Esophagus squamous epithelium (tissue), 5 donors: ENCODE measurements around the gene UGP2. TPM values are rescaled to one million over a fixed set of nuclear protein-coding genes. Genes with fewer than 3 reads are reported as not detected.

Experiments used
- DNase-seq: peaks from one replicate; lab custom pipeline; 2025; lab: John Stamatoyannopoulos, UW
- H3K27ac ChIP-seq, 4 donors: fragments of 200-600 bp; sonication (generic); one replicate each; pipeline ENCODE4 v1.5.1; 2016 to 2019; ENCODE audit warnings: mild to moderate bottlenecking in 1 of 4
- H3K27me3 ChIP-seq, 4 donors: fragments of 200-600 bp; sonication (generic); 1 replicate in 3 of 4; 2 replicates in 1 of 4; pipeline versions ENCODE4 v1.5.1 to v1.6.0; 2017 to 2021; ENCODE audit warnings: antibody characterized with exemption in 1 of 4
- H3K36me3 ChIP-seq, 3 donors: fragments of 200-600 bp; sonication (generic); one replicate each; pipeline ENCODE4 v1.5.1; 2016 to 2019
- H3K4me1 ChIP-seq, 3 donors: fragments of 200-600 bp; sonication (generic); one replicate each; pipeline ENCODE4 v1.5.1; 2017 to 2019
- H3K4me3 ChIP-seq, 4 donors: fragments of 200-600 bp; sonication (generic); 1 replicate in 3 of 4; 2 replicates in 1 of 4; pipeline ENCODE4 v1.5.1; 2016 to 2019; ENCODE audit warnings: mild to moderate bottlenecking in 2 of 4, moderate library complexity in 1 of 4
- H3K9me3 ChIP-seq, 3 donors: fragments of 200-600 bp; sonication (generic); one replicate each; pipeline ENCODE4 v1.5.1; 2016 to 2019
- POLR2A ChIP-seq, 4 donors: fragments of 450-650 bp; IDR thresholded peaks; one replicate each; pipeline ENCODE4 v1.6.1; 2017; ENCODE audit warnings: antibody characterized with exemption in 4 of 4, mild to moderate bottlenecking in 4 of 4, moderate library complexity in 3 of 4
- WGBS, 2 donors: methylation state at CpG; one replicate each; pipeline ENCODE4 v1.1.5; 2018; 5-methylcytosine and 5-hydroxymethylcytosine counted together
- intact Hi-C: fragments of 100-400 bp; cut with DNase I; formaldehyde crosslinking; loops from one replicate; pipeline ENCODE4 v1.15.0; 2022
- total RNA-seq, 4 donors: library from RNA; depleted of rRNA; stranded (reverse); fragments of >200 nt; gene quantifications; one replicate each; pipeline ENCODE4 v1.1.0, GENCODE V29; 2016
- TF ChIP-seq, protein P1 (sequence below), 6 experiments: fragments of 450-650 bp in 4 of 6; fragments of 200-600 bp in 2 of 6; sonication (generic) in 2 of 6; IDR thresholded peaks; one replicate each; pipeline ENCODE4 v1.5.1; 2016 to 2019; ENCODE audit warnings: antibody characterized with exemption in 6 of 6, mild to moderate bottlenecking in 4 of 6, moderate library complexity in 4 of 6
- donor health status: DM: yes; HTN: yes; CAD: no.

Gene UGP2
- total RNA-seq, 4 donors from 2014 or later: 70.1 to 110 (median 99.5) TPM

GRCh38 chr2:63862806-63863205 lies 21.1 kb downstream of the UGP2 start:
- H3K36me3 ChIP-seq: peaks cover 2 to 76% (median 7%) of the 10 kb centered on the region in 3 donors
- TF ChIP-seq POLR2A (IDR thresholded peaks at IDR 0.05): no peak
- TF ChIP-seq, protein P1, sequence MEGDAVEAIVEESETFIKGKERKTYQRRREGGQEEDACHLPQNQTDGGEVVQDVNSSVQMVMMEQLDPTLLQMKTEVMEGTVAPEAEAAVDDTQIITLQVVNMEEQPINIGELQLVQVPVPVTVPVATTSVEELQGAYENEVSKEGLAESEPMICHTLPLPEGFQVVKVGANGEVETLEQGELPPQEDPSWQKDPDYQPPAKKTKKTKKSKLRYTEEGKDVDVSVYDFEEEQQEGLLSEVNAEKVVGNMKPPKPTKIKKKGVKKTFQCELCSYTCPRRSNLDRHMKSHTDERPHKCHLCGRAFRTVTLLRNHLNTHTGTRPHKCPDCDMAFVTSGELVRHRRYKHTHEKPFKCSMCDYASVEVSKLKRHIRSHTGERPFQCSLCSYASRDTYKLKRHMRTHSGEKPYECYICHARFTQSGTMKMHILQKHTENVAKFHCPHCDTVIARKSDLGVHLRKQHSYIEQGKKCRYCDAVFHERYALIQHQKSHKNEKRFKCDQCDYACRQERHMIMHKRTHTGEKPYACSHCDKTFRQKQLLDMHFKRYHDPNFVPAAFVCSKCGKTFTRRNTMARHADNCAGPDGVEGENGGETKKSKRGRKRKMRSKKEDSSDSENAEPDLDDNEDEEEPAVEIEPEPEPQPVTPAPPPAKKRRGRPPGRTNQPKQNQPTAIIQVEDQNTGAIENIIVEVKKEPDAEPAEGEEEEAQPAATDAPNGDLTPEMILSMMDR (IDR thresholded peaks at IDR 0.05): no peak
- H3K9me3 ChIP-seq: no peaks in the 10 kb centered on the region
- no peak overlapping the region for H3K27ac ChIP-seq
- intact Hi-C loops: loop anchor here (10.0 kb wide), 1 partner anchor 168 kb away; no protein-coding TSS in a partner anchor
- no peak overlapping the region for H3K4me3 ChIP-seq
- no peaks in the 10 kb centered on the region for H3K27me3 ChIP-seq
- peaks cover 0 to 13% (median 0%) of the 10 kb centered on the region in 3 donors for H3K4me1 ChIP-seq
- no peak for DNase-seq
- 33 to 57% methylated on average over 1 of the region's 1 CpG for WGBS, 2 donors

DNA sequence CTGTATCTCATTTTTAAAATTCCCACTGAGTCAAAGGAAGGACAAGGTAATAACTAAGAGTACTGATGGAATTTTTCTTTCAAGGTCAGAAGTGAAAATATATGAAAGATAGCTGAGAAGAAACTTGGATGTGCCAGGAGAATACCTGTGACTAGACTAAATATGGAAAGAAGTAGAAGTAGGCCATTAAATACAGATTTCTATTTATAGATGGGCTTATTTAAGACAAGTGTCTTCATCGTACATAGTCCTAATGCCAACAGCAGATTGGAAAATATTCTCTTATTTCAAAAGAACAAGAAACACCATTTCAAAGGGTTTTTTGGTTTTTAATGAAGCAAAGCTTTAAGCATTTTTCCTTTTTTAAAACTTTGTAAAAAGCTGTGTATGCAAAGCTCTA lies 22.0 kb downstream of the UGP2 start:
- TF ChIP-seq, protein P1 (IDR thresholded peaks at IDR 0.05): no peak
- no peak for TF ChIP-seq POLR2A (IDR thresholded peaks at IDR 0.05)
- Histone ChIP-seq H3K4me3 (no peak overlapping the region), H3K9me3 (no peaks in the 10 kb centered on the region), H3K27me3 (no peaks in the 10 kb centered on the region), H3K27ac (no peak overlapping the region), H3K4me1 (peaks cover 0 to 13% (median 0%) of the 10 kb centered on the region in 3 donors), H3K36me3 (peaks cover 0 to 76% (median 0%) of the 10 kb centered on the region in 3 donors)
- intact Hi-C loops: loop anchor here (10.0 kb wide), 1 partner anchor 169 kb away; no protein-coding TSS in a partner anchor
- DNase-seq: no peak
- WGBS, 2 donors: 66 to 88% methylated on average over 1 of the region's 1 CpG

DNA sequence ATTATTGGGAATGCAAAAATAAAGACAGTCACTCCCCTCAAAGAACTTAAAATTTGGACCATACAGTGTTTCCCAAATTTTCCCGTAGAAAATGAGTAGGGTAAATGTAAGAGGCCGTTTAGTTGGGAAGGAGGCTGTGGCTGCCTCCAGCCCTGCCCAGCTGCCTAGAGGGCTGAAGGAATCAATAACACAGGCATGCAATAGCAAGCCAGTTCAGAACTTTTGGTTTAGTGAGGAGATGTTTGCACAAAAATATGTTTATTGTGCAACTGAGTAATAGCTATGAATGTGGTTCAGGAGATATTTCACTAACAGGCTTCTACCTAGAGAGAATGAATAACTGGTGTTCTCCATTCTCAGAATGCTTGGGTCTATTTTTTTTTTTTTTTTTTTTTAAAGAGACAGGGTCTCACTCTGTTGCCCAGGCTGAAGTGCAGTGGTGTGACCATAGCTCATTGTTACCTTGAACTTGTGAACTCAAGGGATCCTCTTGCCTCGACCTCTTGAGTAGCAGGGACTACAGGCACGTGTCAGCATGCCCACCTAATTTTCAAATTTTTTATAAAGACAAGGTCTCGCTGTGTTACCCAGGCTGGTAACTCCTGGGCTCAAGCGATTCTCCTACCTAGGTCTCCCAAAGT lies 23.6 kb downstream of the UGP2 start:
- 83 to 92% methylated on average over 5 to 6 of the region's 6 CpGs for WGBS, 2 donors

DNA sequence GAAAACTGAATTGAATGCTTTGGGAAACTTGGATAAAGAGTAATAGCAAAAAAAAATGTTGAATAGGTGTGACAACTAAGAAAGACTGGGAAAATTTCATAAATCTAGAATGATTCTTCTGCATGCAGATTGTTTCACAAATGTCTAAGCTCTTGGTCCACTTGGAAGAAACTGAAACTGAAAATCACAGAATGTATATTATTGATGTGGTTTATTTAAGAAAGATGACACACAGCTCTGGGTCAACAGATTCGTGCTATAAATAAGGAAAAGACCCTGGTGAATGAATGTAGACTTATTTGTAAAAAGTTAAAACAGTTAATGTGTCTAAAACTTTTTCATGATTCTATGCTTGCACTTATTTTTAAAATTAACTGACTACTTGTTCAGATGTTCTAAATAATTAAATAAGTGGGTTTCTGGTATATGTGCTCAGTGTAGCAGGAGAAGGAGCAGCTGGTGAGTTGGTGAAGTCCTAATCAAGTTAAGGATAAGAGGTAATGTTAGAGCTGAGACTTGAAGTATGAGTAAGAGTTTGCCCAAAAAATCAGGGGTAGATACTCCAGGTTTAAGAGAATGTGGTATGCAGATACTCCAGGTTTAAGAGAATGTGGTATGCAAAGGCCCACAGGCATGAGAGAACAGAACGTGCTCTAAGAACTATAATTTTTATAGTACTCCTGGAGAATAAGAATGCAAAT lies 24.5 kb downstream of the UGP2 start:
- Histone ChIP-seq H3K4me1 (peaks cover 0 to 18% (median 3%) of the 10 kb centered on the region in 3 donors), H3K36me3 (peaks cover 0 to 57% (median 0%) of the 10 kb centered on the region in 3 donors), H3K9me3 (no peaks in the 10 kb centered on the region), H3K27me3 (no peaks in the 10 kb centered on the region), H3K4me3 (no peak overlapping the region), H3K27ac (no peak overlapping the region)
- DNase-seq: no peak
- intact Hi-C loops: loop anchor here (10.0 kb wide), 1 partner anchor 171 kb away; no protein-coding TSS in a partner anchor
- WGBS, 2 donors: 67 to 68% methylated on average over 2 of the region's 2 CpGs
- TF ChIP-seq, protein P1 (IDR thresholded peaks at IDR 0.05): no peak
- no peak for TF ChIP-seq POLR2A (IDR thresholded peaks at IDR 0.05)

More for the DNA sequence above, 23.6 kb downstream of the UGP2 start:
- H3K27me3 ChIP-seq: no peaks in the 10 kb centered on the region
- no peaks in the 10 kb centered on the region for H3K9me3 ChIP-seq
- no peak for DNase-seq
- H3K36me3 ChIP-seq: peaks cover 0 to 63% (median 0%) of the 10 kb centered on the region in 3 donors
- no peak overlapping the region for H3K4me3 ChIP-seq
- TF ChIP-seq POLR2A (IDR thresholded peaks at IDR 0.05): no peak
- TF ChIP-seq, protein P1 (IDR thresholded peaks at IDR 0.05): no peak
- no peak overlapping the region for H3K27ac ChIP-seq
- intact Hi-C loops: loop anchor here (10.0 kb wide), 1 partner anchor 170 kb away; no protein-coding TSS in a partner anchor
- H3K4me1 ChIP-seq: peaks cover 0 to 13% (median 0%) of the 10 kb centered on the region in 3 donors

- no peak for DNase-seq
- intact Hi-C loops: no loop called here
- TF ChIP-seq, protein P1 (IDR thresholded peaks at IDR 0.05): no peak
- TF ChIP-seq POLR2A (IDR thresholded peaks at IDR 0.05): no peak
- WGBS, 2 donors: 89 to 98% methylated on average over 4 of the region's 4 CpGs
- H3K9me3 ChIP-seq: no peaks in the 10 kb centered on the region
- H3K27me3 ChIP-seq: no peaks in the 10 kb centered on the region
- H3K27ac ChIP-seq: no peak overlapping the region
- peaks cover 0 to 36% (median 0%) of the 10 kb centered on the region in 3 donors for H3K36me3 ChIP-seq
- no peak overlapping the region for H3K4me3 ChIP-seq
- peaks cover under 1 to 56% (median 15%) of the 10 kb centered on the region in 3 donors for H3K4me1 ChIP-seq
These were observed 29.0 kb downstream of the UGP2 start for GRCh38 chr2:63870679-63871078.
